HepG2 (cell line): ENCODE results near the gene AP4E1. TPM values are rescaled to one million over a fixed set of nuclear protein-coding genes. Genes with fewer than 3 reads are reported as not detected.
A peak's percentile ranks its signal among the peaks of the same experiment; 100 is the strongest.

Experiments used
- GPN1 ChIP-seq: sonication (generic); formaldehyde crosslinking; IDR thresholded peaks from 2 replicates; pipeline ENCODE4 v1.5.1; 2020; ENCODE audit warnings: missing genetic modification reagents, borderline replicate concordance
- JDP2 ChIP-seq: sonication (generic); formaldehyde crosslinking; IDR thresholded peaks from 2 replicates; pipeline ENCODE4 v1.8.1; 2022; ENCODE audit warnings: missing genetic modification reagents, borderline replicate concordance
- KMT2A ChIP-seq: sonication (generic); formaldehyde crosslinking; IDR thresholded peaks from 2 replicates; pipeline ENCODE4 v1.4.0; 2020; ENCODE audit warnings: missing genetic modification reagents
- MATR3 ChIP-seq: sonication (generic); formaldehyde crosslinking; IDR thresholded peaks from 2 replicates; pipeline ENCODE4 v1.4.0; 2020; ENCODE audit warnings: missing genetic modification reagents
- NFE2 ChIP-seq: sonication (generic); formaldehyde crosslinking; IDR thresholded peaks from 2 replicates; pipeline ENCODE4 v1.4.0; 2020; ENCODE audit warnings: missing genetic modification reagents
- NFKBIZ ChIP-seq: IDR thresholded peaks from 2 replicates; pipeline ENCODE4 v1.6.1; 2018; ENCODE audit warnings: missing genetic modification reagents, missing compliant biosample characterization
- POLR2AphosphoS5 ChIP-seq: IDR thresholded peaks from 2 replicates; pipeline ENCODE4 v1.6.1; 2012; ENCODE audit warnings: low read depth, low read length
- THAP8 ChIP-seq: sonication (generic); formaldehyde crosslinking; IDR thresholded peaks from 2 replicates; pipeline ENCODE4 v1.5.1; 2020; ENCODE audit warnings: missing genetic modification reagents, mild to moderate bottlenecking, borderline replicate concordance
- ZNF672 ChIP-seq: sonication (generic); formaldehyde crosslinking; IDR thresholded peaks from 2 replicates; pipeline ENCODE4 v1.8.1; 2022; ENCODE audit warnings: missing genetic modification reagents
- ZNF713 ChIP-seq: sonication (generic); formaldehyde crosslinking; IDR thresholded peaks from 2 replicates; pipeline ENCODE4 v1.4.0; 2020; ENCODE audit warnings: mild to moderate bottlenecking, missing genetic modification reagents
- polyA plus RNA-seq, 8 experiments: library from polyadenylated mRNA; depleted of rRNA in 3 of 8; stranded (reverse) in 7 of 8; unstranded in 1 of 8; fragments of >200 nt; fragmentation: Illumina TruSeq in 4 of 8; extraction: Trizol in 4 of 8; gene quantifications; 2 replicates each; pipeline versions ENCODE4 v1.2.1 to v1.2.3, GENCODE V29; 2011 to 2016; ENCODE audit warnings: low read depth in 4 of 8, missing spikeins in 1 of 8, mixed read lengths in 1 of 8; ENCODE audit not compliant: insufficient read depth in 1 of 8
- total RNA-seq, 5 experiments: library from RNA; depleted of rRNA; stranded (reverse); fragments of >200 nt; fragmentation: Illumina TruSeq; extraction: Trizol; gene quantifications; 2 replicates each; pipeline ENCODE4 v1.2.3, GENCODE V29; 2016; ENCODE audit warnings: low read depth in 1 of 5
- TF ChIP-seq, protein P1 (sequence below): sonication (generic); formaldehyde crosslinking; IDR thresholded peaks from 2 replicates; pipeline ENCODE4 v1.5.0; 2020; ENCODE audit warnings: missing genetic modification reagents
- TF ChIP-seq, protein P2 (sequence below): sonication (generic); formaldehyde crosslinking; IDR thresholded peaks from 2 replicates; pipeline ENCODE4 v1.9.0; 2021; ENCODE audit warnings: mild to moderate bottlenecking, missing genetic modification reagents
- TF ChIP-seq, protein P3 (sequence below): sonication (generic); formaldehyde crosslinking; IDR thresholded peaks from 2 replicates; pipeline ENCODE4 v1.4.0; 2020; ENCODE audit warnings: missing genetic modification reagents
- TF ChIP-seq, protein P4 (sequence below): sonication (generic); formaldehyde crosslinking; IDR thresholded peaks from 2 replicates; pipeline ENCODE4 v1.4.0; 2020; ENCODE audit warnings: missing genetic modification reagents, borderline replicate concordance

Gene AP4E1
- total and polyA plus RNA-seq, 2 of the 13 experiments (the other 11 are each of a cell fraction or from before 2014, with no cell fraction given), result 2.2 to 7.8 TPM

GRCh38 chr15:50908209-50909009 is at the start of gene AP4E1 (continued):
- TF ChIP-seq, protein P1, sequence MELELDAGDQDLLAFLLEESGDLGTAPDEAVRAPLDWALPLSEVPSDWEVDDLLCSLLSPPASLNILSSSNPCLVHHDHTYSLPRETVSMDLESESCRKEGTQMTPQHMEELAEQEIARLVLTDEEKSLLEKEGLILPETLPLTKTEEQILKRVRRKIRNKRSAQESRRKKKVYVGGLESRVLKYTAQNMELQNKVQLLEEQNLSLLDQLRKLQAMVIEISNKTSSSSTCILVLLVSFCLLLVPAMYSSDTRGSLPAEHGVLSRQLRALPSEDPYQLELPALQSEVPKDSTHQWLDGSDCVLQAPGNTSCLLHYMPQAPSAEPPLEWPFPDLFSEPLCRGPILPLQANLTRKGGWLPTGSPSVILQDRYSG (CRISPR knock-in tag), result no peak
- TF ChIP-seq NFE2 (CRISPR knock-in tag) (no peak), POLR2AphosphoS5 (peak; percentile 77), JDP2 (CRISPR knock-in tag) (no peak), GPN1 (CRISPR knock-in tag) (no peak), ZNF672 (CRISPR knock-in tag) (no peak), MATR3 (CRISPR knock-in tag) (no peak), NFKBIZ (CRISPR knock-in tag) (no peak; the same call in 1 of the 2 replicates), ZNF713 (no peak), KMT2A (CRISPR knock-in tag) (peak; percentile 97), THAP8 (CRISPR knock-in tag) (peak; percentile 83; the same call in 1 of the 2 replicates)
- TF ChIP-seq, protein P2, sequence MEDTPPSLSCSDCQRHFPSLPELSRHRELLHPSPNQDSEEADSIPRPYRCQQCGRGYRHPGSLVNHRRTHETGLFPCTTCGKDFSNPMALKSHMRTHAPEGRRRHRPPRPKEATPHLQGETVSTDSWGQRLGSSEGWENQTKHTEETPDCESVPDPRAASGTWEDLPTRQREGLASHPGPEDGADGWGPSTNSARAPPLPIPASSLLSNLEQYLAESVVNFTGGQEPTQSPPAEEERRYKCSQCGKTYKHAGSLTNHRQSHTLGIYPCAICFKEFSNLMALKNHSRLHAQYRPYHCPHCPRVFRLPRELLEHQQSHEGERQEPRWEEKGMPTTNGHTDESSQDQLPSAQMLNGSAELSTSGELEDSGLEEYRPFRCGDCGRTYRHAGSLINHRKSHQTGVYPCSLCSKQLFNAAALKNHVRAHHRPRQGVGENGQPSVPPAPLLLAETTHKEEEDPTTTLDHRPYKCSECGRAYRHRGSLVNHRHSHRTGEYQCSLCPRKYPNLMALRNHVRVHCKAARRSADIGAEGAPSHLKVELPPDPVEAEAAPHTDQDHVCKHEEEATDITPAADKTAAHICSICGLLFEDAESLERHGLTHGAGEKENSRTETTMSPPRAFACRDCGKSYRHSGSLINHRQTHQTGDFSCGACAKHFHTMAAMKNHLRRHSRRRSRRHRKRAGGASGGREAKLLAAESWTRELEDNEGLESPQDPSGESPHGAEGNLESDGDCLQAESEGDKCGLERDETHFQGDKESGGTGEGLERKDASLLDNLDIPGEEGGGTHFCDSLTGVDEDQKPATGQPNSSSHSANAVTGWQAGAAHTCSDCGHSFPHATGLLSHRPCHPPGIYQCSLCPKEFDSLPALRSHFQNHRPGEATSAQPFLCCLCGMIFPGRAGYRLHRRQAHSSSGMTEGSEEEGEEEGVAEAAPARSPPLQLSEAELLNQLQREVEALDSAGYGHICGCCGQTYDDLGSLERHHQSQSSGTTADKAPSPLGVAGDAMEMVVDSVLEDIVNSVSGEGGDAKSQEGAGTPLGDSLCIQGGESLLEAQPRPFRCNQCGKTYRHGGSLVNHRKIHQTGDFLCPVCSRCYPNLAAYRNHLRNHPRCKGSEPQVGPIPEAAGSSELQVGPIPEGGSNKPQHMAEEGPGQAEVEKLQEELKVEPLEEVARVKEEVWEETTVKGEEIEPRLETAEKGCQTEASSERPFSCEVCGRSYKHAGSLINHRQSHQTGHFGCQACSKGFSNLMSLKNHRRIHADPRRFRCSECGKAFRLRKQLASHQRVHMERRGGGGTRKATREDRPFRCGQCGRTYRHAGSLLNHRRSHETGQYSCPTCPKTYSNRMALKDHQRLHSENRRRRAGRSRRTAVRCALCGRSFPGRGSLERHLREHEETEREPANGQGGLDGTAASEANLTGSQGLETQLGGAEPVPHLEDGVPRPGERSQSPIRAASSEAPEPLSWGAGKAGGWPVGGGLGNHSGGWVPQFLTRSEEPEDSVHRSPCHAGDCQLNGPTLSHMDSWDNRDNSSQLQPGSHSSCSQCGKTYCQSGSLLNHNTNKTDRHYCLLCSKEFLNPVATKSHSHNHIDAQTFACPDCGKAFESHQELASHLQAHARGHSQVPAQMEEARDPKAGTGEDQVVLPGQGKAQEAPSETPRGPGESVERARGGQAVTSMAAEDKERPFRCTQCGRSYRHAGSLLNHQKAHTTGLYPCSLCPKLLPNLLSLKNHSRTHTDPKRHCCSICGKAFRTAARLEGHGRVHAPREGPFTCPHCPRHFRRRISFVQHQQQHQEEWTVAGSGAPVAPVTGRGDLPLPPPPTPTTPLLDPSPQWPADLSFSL (CRISPR knock-in tag), result no peak
- TF ChIP-seq, protein P3, sequence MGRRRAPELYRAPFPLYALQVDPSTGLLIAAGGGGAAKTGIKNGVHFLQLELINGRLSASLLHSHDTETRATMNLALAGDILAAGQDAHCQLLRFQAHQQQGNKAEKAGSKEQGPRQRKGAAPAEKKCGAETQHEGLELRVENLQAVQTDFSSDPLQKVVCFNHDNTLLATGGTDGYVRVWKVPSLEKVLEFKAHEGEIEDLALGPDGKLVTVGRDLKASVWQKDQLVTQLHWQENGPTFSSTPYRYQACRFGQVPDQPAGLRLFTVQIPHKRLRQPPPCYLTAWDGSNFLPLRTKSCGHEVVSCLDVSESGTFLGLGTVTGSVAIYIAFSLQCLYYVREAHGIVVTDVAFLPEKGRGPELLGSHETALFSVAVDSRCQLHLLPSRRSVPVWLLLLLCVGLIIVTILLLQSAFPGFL (CRISPR knock-in tag), result no peak
- TF ChIP-seq, protein P4, sequence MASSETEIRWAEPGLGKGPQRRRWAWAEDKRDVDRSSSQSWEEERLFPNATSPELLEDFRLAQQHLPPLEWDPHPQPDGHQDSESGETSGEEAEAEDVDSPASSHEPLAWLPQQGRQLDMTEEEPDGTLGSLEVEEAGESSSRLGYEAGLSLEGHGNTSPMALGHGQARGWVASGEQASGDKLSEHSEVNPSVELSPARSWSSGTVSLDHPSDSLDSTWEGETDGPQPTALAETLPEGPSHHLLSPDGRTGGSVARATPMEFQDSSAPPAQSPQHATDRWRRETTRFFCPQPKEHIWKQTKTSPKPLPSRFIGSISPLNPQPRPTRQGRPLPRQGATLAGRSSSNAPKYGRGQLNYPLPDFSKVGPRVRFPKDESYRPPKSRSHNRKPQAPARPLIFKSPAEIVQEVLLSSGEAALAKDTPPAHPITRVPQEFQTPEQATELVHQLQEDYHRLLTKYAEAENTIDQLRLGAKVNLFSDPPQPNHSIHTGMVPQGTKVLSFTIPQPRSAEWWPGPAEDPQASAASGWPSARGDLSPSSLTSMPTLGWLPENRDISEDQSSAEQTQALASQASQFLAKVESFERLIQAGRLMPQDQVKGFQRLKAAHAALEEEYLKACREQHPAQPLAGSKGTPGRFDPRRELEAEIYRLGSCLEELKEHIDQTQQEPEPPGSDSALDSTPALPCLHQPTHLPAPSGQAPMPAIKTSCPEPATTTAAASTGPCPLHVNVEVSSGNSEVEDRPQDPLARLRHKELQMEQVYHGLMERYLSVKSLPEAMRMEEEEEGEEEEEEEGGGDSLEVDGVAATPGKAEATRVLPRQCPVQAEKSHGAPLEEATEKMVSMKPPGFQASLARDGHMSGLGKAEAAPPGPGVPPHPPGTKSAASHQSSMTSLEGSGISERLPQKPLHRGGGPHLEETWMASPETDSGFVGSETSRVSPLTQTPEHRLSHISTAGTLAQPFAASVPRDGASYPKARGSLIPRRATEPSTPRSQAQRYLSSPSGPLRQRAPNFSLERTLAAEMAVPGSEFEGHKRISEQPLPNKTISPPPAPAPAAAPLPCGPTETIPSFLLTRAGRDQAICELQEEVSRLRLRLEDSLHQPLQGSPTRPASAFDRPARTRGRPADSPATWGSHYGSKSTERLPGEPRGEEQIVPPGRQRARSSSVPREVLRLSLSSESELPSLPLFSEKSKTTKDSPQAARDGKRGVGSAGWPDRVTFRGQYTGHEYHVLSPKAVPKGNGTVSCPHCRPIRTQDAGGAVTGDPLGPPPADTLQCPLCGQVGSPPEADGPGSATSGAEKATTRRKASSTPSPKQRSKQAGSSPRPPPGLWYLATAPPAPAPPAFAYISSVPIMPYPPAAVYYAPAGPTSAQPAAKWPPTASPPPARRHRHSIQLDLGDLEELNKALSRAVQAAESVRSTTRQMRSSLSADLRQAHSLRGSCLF (CRISPR knock-in tag), result no peak
